GM19468 (cell line): Measurements from ENCODE around the gene CDC123.

Source experiments
- ATAC-seq: cut with Tn5 transposase; IDR thresholded peaks from one replicate; pipeline ENCODE4 v1.9.1; 2021; ENCODE audit warnings: mild to moderate bottlenecking, moderate library complexity, moderate number of reproducible peaks; ENCODE audit not compliant: unreplicated experiment; ENCODE audit errors: extremely low read depth

Gene CDC123

DNA sequence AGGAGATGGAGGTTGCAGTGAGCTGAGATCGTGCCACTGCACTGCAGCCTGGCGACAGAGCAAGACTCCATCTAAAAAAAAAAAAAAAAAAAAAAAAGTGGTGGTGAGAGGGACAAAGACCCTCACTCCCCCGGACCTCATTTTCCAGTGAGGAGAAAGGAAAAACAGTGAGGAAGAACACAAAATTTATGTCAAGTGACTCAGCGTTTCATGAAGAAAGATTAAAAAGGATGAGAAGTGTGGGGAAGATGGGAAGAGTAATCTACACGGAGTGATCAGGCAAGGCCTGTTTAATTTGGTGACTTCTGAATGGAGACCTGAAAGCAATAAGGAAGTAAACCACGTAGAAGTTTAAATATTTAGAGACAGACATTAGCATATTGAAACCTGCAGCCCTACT, 7.3 kb upstream of the CDC123 start:
- no peak for ATAC-seq

DNA sequence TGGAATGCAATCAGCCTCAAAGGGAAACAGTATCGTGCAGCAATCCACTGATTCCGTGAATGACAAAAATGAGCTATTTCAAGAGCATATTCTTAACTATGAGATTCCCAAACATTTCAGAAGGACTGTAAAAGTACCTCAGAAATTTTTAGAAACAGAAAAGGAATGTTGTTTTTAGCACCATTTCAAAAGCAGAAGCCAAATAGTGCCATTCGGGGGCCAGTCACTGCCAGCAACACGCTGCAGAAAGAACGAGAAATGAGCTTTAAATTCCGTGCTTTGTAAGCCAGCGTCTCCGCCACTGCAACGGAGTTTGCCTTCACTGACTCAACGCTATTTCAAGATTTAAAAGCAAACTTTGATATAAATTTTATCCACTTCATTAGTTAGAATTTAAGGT, 6.6 kb upstream of the CDC123 start:
- no peak for ATAC-seq

GRCh38 chr10:12191715-12192114, 4.3 kb upstream of the CDC123 start:
- no peak for ATAC-seq

DNA sequence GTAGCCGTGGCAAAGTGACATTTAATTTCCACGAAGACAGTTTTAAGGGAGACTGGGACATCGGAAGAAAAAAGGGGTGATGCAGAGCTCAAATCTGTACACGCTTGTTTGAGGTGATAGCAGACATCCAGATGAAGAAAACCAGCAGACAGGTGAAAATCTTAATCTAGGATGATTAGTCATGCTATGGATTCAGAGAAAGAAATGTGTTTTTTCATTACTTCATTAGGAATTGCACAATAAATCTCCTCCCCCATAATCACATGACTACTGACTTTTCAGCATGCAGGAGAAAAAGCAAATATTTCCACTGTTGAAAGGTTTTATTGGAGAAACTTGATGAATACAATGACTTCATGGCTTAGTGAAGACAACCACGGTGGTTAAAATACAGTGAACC, 2.8 kb upstream of the CDC123 start:
- no peak for ATAC-seq

DNA sequence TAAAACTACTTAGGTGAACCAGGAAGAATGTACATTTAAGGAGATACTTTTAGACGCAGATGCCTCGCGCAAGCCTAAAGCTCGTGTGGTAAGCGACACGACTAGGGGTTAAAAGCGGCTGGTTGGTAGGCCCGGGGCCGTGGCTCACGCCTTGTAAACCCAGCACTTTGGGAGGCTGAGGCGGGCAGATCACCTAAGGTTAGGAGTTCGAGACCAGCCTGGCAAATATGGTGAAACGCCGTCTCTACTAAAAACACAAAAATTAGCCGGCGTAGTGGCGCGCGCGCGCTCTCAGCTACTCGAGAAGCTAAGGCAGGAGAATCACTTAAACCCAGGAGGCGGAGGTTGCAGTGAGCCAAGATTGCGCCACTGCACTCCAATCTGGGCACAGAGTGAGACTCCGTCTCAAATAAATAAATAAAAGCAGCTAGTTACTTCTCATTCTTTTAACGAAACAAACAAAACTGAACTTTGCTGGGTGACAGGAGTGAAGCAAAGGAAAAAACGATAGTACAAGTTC, 1.2 kb upstream of the CDC123 start:
- no peak for ATAC-seq

DNA sequence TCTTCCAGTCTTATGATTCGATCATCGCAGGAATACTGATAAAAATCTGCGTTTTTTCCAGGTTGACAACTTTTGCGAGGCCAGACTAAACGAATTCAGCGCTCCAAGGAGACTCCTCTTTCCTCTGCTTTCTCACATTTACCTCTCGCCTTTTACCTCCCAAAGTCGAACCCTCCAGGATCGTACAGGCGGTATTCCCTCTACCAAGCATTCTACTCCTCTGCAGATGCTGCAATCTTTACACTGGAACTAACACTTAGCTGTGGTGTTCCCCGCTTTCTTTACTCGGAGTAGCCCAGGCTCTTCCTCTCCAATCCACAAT, 746 bp upstream of the CDC123 start:
- ATAC-seq = no peak

DNA sequence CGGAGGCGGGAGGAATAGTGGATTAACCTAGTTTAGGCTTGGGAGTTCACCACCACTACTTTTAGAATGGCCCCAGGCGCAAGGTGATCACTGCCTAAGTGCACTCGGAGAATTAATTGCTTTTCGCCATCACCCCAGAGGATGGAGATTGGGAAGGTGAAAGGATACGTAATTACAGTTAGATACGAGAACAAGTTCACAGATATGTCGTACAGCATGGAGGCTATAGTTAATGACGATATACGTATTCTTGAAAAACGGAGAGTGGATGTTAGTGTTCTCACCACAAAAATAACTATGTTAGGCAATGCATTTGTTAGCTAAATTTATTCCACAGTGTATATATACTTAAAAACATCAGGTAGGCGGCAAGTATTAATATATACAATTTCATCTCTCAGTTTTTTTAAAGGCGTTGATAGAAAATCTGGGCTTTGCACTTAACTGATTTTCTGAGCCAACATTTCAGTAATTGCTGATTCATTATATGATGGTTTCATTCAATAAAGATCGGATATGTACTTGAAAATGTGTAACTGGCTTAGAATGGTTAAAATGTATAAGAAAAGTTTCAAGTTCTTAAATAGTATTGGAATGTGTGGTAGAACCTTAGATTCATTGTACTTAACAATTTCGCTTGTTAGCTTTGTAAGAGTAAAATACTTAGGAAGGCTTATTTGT, 683 bp downstream of the CDC123 start:
- no peak for ATAC-seq

- no peak for ATAC-seq
Measured at GRCh38 chr10:12198156-12198555, 2.2 kb downstream of the CDC123 start.

DNA sequence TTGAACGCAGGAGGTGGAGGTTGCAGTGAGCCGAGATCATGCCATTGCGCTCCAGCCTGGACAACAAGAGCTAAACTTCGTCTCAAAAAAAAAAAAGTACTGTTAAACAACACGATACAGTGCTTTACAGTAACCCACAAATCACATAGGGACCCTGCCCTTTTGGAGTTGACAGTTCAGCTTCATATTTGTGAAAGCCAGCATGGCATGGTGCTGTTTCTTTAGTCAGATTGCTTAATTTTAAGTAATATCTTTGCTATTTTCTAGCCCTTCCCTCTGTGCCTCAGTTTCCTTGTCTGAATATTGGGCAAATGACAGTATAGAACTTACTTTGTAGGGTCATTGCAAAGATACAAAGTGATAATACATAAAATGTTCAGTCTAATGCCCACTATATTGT, 4.9 kb downstream of the CDC123 start:
- ATAC-seq = no peak

- no peak for ATAC-seq
Measured at GRCh38 chr10:12201543-12201942, 5.6 kb downstream of the CDC123 start.

DNA sequence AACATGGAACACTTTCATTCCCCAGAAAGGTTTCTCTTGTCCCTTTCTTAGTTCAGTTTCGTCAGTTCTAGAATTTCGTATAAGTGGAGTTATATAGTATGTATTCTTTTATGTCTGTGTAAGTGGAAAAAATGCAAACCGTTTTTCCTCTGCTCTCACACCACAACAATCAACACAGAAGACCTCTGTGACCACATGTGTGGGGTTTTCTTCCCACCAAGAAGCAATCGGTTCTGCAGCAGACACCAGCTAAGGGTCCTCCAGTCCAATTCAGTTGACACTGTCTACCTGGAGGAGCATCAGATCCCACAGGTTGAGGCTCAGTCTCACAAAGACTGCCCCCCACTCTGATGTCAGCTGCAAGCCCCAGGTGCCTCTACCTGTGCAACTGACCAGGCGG, 6.2 kb downstream of the CDC123 start:
- ATAC-seq = no peak

DNA sequence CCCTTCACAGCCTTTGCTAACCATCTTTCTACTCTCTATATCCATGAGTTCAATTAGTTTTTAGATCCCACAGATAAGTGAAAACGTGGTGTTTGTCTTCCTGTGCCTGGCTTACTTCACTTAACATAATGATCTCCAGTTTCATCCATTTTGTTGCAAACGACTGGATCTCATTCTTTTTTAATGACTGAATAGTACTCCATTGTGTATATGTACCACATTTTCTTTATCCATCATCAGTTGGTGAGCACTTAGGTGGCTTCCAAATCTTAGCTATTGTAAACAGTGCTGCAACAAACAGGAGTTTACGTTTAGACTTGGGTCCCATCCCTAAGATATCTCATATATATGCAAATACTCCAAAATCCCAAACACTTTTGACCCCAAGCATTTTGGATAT, 9.1 kb downstream of the CDC123 start:
- ATAC-seq = no peak

DNA sequence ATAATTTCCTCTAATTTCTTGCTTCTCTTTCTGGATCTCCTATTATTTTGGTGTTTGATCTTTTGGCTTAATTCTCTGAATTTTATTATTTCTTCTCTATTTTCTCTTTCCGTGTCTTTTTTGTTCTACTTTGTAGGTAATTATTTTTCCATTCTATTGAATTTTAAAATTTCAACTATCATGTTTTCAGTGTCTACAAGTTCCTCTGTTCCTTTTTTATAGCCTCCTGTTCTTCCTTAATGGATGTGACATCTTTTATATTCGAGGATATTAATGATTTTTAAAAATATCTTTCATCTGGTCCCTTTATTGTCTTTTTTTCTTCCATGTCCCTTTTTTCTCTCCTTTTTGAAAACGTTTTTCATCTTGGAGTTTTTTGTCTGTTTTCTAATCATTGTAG, 11.1 kb downstream of the CDC123 start:
- no peak for ATAC-seq

DNA sequence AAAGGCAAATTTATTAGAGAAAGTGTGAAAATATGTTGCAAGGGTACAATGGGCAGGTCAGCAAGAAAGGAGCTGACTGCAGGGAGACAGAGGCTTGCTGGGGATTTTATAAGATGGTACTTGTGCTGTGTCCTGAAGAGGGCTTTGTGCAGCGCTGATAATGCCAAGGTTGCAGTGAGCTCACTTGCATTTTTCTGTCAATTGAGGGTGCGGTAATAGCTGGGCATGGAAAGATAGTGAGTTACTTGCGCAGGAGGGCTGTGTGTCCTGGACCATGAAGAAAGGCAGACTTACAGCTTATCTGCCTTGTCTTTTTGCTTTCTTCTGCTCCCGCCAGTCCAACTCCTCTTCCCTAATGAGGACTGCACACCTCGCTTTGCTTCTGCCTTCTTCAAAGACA, 12.5 kb downstream of the CDC123 start:
- no peak for ATAC-seq

- no peak for ATAC-seq
Measured at GRCh38 chr10:12212454-12212853, 16.5 kb downstream of the CDC123 start.

GRCh38 chr10:12213621-12214020, 17.6 kb downstream of the CDC123 start:
- no peak for ATAC-seq

DNA sequence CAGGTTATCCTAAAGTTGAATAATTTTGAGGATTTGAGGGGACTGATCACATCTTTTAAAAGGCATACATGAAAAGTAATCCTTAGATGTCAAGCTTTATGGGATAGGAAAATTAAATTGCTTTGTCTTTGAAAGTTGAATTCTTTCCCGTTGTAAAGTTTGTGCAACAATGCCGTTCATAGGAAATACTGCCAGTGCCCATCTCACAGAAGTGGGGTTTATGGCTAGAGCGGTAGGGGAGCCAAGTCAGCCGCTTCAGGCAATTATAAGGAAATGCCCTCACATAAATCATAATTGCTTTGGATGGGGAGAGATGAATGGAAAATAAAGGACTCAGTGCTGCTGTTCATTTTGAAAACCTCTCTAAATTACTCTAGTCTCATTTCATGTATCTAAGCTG, 18.1 kb downstream of the CDC123 start:
- ATAC-seq = no peak

DNA sequence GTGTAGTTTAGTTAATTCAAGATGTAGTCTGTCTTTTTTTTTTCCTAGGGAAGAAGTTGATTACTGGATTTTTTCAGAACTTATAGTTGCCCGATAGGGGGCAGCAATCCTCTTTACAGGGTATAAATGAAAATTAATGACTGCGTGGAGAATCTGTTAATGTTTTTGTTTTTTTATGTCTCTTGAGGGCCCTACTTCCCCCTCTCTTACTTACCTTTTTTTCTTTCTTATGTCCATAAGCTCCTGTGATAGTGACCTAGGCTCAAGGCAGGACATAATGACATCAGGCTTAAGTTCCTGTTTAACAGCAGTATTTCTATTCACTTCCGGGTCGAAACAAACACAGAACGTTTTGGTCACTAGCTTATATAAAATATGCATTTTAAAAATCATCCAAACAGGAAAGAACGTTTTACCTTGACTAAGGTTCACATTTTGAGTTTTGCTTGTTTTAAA, 18.8 kb downstream of the CDC123 start:
- ATAC-seq = no peak

- ATAC-seq = no peak
Measured at GRCh38 chr10:12218991-12219390, 23.0 kb downstream of the CDC123 start.

DNA sequence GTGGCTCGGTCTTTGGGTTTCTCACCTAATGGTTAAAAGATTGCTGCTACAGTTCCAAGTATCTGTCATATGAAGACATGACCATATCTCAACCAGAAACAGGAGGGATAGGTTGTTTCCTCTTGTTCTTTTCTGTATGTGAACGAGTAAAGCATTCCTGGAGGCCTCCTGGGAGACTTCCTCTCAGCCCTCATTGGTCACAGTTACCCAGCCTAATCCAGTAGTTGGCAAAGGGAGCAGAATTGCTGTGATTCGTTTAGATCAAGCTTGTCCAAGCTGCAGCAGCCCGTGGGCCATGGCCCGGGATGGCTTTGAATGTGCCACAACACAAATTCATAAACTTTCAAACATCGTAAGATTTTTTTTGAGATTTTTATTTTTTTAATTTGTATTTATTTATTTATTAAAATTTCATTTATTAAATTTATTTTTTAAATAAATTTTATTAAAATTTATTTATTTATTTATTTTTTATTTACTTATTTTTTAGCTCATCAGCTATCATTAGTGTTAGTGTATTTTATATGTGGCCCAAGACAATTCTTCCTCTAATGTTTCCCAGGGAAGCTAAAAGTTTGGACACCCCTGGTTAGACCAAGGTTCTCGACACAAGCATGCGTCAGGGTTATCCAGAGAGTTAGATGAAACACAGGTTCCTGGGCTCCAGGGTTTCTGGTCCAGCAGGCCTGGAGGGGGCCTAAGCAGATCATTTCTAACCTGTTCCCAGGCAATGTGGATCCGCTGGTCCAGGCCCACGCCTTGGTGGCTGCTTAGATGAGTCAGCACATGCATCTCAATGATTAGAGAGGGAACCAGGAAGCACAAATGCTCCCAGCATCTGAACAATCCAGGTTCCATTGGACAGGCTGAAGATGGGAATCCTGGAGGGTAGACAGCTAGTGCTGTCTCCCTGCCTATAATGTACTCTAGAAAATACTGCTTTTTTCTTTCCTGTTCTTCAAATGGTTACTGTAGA, 25.6 kb downstream of the CDC123 start:
- ATAC-seq = no peak

- ATAC-seq = no peak
Measured at GRCh38 chr10:12225444-12225843, 29.5 kb downstream of the CDC123 start.
